ENCODE data around the gene STX11.
A peak's percentile ranks its signal among the peaks of the same experiment; 100 is the strongest.

Gene STX11

DNA sequence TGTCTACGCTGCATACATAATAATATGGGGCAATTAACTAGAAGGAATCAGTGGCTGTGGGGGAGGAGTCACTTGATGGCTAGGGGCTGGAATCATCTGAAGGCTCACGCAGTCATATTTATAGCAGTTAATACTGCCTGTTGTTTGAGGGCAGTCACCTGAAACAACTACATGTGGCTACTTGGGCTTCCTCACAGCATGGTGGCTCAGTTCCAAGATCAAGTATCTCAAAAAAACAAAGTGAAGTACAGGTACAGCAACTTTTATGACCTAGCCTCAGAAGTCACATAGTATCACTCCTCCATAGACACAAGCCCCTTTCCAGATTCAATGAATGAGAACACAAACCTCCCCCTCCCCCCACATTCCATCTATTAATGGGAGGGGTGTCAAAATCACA lies 63.7 kb downstream of the STX11 start:
- no peak for DNase-seq (ENCODE audit: low read depth in 2 of 3, low spot score in 2 of 3)

DNA sequence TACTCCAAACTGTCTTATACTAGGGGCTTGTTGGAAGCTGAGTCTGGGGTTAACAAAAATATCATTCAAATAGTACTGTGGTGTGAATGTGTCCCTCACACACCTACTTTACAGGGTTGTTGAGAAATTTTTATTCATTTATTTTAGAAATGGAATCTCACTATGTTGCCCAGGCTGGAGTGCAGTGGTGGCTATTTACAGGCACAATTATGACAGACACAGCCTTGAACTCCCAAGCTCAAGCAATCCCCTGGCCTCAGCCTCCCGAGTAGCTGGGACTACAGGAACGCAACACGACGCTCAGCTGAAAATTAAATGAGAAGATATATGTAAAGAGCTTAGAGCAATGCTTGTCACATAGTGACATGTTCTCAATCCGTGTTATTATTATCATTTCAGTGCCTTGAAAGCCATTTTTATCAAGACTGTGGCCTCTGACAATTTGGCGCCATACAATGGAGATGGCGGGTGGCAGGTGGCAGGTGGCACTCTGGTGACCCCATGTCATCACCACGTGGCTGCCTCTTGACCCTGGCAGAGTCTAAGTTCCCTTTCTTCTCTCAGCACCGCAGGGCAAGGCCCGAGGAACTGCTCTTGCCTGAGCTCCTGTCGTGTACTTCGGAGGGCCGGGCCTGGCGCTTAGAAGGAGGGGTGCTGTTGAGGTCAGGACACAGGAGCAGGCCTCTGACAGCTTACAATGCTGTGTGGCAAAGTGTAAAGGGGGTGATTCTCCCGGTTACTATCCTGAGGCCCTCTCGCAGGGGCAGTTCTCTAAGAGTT lies 64.5 kb downstream of the STX11 start:
- DNase-seq (ENCODE audit: low read depth in 2 of 3, low spot score in 2 of 3), result peak in 1 of 3 experiments; percentile 5

DNA sequence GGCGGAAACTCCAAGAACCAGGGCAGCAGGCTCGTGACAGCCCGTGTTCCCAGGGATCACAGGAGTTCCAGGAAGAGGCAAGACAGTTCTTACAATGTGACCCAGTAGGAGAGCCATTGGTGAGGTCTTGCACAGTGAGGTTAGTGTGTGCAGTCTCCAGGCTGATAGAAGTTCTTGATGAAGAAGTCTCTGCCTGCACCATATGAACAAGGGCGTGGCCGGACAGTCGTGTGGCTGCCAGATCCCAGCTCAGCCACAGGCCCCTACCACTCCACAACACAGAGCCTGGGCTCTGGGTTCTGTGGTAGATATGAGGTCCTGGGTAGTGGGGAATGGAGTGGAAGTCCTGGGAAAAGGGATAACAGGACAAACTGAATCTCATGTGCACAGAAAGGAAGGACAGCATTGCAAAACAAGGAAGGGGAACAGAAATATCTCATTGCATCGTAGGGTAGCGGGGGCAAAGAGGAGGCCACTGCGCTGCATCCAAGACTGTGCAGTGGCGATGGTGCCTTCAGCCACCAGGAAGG lies 65.2 kb downstream of the STX11 start:
- peak in 1 of 3 experiments; percentile 5 for DNase-seq (ENCODE audit: low read depth in 2 of 3, low spot score in 2 of 3)

DNA sequence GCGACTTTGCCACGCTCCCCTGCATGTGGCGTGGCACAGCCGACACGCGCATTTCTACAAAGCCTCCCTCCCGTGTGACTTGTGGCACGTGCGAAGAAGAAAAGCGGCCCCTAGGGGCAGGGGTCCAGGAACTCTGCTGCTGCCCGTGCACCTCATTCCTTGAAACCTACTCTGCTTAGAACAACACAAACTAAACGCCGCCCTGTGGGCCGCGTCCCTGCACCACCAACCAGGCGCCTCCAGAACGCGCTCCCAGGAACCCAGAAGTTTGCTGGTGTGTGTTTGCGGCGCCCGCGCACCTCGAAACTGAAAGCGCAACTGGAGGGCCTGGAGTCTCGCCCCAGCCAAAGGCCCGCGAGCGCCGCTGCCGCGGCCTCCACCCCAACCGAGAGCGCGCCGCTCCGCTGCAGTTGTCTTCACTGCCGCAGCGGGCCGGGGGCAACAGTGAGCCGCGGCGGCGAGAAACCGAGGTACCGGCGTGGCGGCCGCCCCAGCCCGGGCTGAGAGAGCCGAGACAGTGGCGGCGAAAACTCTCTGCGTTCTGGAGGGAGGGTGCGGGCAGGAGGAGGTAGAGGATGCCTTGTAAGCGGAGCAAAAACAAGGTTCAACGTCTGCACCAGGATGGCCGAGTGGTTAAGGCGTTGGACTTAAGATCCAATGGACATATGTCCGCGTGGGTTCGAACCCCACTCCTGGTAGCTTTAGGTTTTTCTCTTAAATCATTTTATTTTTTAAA lies 65.8 kb downstream of the STX11 start:
- peak; percentile 84 to 99 (median 94) for DNase-seq (ENCODE audit: low read depth in 2 of 3, low spot score in 2 of 3)

DNA sequence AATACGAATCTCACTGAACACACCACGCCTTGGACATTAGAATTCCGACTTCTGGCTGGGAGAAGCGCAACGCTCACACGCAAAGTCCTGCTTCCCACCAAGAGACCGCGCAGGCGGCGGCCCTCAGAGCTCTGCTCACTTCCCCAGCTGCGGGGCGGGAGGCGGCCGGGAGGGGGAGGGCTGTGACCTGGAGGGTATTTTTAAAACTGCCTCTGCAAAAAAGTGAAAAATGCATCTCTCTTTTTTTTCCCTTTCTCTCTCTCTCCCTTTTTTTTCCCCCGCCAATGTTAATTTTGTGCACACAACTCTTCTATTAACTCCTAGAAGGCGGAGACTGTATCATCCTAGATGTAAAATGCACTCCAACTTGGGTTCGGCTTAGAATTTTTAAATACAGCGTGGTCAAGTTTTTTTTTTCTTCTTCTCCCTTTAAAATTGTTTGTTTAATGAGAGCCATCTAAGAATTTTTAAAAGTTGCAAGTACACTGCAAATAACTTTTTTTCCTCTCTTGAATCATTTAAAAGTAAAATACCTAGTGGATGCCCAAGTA lies 66.4 kb downstream of the STX11 start:
- no peak for DNase-seq (ENCODE audit: low read depth in 2 of 3, low spot score in 2 of 3)

DNA sequence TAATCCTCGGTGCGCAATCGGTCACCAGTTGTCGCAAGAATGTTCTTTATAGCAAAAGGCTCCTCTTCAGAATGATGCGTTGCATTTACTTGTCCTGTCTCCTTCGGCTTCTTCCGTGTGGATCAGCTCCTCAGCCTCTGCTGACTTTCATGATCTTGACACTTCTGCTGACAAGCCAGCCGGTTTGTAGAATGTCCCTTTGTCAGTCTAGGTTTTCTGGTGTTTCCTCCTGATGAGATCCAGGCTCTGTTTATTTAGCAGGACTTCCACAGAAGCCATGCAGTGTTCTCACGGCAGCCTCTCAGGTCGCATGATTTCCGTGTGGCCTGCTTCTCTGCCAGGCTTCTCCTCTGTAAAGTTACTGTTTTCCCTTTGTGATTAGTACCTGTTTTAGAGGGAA lies 66.9 kb downstream of the STX11 start:
- DNase-seq (ENCODE audit: low read depth in 2 of 3, low spot score in 2 of 3), result no peak

DNA sequence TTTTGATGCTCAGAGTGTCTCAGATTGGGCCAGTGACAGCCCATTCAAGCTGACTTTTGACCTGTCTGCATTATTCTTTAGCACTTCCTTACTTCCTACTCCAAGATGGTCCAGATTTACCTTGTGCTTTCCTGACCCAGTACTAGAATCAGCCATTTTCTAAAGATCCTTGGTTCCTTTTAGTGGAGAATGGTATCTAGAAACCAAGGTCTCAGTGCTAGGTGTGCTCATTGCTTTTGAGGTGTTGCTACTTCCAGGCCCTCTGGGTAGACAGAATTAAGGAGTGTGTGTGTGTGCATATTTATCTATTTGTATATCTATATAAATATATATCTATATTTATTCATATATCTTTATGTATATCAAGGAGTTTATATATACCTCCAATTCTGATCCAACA lies 67.5 kb downstream of the STX11 start:
- no peak for DNase-seq (ENCODE audit: low read depth in 2 of 3, low spot score in 2 of 3)

DNA sequence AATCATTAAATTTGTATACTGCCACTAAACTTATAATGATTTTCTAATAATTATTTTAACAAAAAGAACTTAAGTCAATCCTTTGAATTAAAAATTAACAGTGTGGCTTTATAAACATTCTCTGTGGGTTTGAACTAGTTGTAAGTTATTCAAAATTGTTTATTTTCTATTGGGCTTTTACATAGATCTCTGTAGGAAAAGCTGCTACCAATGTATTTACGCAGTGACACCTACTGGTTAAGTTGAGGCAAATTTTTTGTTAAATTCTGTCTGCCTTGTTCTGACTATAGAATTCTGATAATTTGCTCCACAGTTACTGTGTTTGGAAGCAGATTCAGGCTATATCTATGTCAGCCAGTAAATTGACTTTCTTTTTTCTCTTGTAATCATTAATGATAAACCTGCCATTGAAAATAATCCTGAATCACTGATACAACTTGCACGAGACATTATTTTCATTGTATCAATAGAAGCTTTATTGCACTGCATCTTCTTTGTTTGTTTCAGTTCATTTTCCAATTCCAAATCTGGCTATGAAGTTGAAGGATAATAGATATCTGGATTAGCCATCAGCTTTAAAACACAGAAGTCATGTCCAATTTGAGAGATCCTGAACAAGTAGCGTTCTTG lies 68.9 kb downstream of the STX11 start:
- DNase-seq (ENCODE audit: low read depth in 2 of 3, low spot score in 2 of 3), result no peak

DNA sequence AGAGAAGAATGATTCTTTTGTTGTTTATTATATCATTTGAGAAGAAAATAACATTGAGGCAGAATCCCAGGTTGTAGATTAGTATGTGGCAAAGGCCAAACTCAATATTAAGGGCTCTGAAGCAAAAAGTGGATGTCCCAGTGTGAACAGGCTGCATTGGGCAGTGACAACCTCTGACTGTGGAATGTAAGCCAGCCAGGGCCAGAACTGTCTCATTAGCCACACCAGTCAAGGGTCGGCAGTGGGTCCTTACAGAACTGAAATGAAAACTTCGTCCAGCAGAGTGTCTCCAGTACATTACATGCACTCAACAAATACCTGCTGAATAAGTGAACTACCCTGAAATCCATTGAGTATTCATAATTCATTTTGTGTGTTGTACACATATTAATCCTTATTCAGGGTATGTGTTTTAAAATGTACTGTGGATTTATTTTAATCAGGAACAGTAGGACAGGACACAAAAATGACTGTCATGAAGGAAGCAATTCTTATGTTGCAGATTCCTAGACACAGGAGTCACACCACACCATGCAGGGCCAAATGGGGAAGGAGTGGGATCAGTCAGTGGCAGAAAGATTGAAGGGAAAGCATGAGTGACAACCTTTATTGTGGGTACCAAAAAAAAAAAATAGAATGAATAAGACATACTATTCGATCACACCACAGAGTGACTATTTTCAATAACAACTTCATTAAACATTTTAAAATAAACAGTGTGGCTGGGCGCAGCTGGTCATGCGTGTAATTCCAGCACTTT lies 69.9 kb downstream of the STX11 start:
- DNase-seq (ENCODE audit: low read depth in 2 of 3, low spot score in 2 of 3), result no peak

DNA sequence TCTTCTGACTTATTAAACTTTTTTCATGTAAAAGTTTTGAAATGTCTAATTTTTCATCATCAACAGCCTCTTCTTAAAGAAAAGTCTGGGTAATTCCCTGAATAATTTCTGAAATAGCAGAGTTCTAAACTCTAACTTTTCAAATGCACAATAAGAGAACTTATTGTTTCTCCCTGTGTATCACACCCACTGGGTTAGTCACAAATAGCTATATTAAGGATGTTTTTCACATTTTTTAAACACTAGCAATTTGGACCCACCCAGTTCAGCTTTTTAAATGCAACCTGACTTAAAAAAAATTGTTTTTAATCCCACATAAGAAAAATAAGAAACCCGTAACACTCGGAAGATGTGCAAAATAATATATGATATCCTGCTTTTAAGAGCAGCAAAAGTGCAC lies 73.4 kb downstream of the STX11 start:
- DNase-seq (ENCODE audit: low read depth in 2 of 3, low spot score in 2 of 3), result no peak

DNA sequence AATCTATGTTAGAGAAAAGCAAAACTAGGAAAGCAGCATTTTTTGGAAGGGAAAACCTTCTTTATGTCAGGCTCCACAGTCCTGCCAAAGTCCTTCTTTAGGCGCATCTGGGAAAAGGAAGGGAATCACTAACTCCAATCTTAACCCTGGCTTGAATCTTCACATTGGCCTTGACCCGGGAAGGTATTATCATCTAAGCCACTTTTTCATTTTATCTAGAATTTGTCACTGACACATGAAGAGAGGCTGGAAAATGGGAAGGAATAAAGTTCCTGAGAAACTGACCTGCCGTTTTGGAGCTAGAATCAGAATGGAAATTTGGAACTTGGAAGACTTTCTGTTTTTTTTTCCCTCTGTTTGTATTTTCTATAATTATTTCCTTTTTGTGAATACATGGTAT lies 81.4 kb downstream of the STX11 start:
- no peak for DNase-seq (ENCODE audit: low read depth in 2 of 3, low spot score in 2 of 3)

DNA sequence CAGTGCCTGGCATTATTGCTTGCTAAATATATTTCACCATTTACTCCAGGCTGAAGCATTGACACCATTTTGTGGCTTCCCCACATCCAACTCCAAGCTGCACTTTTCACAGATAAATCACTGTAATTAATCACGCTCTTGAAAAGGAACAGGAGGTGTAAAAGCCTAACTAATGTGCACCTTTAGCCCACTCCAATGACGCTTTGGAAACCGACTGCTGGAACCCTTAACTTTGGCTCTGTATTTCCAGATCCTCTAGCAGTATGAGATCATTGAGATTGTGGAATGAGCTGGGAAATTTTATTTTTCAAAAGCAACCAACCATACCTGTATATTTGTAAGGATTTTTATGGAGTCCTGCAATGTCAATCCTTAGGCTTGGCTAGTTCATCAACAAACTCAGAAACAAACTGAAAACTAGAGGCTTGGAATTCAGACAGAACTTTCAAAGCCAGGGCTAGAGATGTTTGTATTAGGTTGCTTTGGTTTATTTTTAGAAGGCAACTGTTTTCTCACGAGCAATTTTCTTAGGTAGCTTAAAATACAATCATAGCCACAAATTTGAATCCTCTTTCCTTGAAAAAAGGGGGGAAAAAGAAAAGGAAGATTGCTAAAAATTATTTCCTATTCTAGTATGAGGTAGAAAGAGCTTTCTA lies 82.0 kb downstream of the STX11 start:
- DNase-seq (ENCODE audit: low read depth in 2 of 3, low spot score in 2 of 3), result no peak

DNA sequence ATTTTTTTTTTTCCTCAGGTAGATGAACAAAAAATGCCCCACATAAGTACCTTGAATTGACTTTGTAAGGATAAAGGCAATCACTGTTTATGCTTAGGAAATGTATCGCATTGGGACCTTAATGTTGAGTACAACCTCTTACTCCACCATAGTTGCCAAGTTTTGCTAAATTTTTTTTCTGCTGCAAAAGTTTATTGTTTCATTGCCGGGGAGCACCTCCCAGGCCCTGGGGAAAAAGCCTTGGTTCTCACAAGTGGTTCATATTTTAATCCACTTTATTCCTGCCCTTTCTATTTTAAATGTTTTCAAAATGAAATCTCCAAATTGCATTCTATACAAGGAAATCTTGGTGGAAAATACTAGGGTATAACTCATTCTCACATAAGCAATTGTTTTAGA lies 82.5 kb downstream of the STX11 start:
- DNase-seq (ENCODE audit: low read depth in 2 of 3, low spot score in 2 of 3), result no peak

DNA sequence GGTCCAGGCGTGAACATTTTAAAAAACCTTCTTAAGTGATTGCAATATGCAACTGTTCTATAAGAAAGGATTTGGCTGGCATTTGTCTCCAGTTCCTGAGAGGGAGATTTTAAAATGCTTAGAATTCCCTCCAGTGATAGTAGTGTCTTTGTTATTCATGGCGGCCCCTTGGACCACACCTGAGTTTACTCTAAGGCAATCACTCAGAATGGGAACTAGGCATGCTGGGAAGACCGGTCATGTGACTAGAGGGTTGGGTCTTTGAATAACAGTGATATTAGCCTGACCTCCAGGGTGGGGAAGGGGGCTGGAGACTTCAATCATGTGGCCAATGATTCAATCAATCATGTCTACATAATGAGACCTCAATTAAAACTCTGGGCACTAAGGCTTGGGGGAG lies 84.1 kb downstream of the STX11 start:
- DNase-seq (ENCODE audit: low read depth in 2 of 3, low spot score in 2 of 3), result no peak

DNA sequence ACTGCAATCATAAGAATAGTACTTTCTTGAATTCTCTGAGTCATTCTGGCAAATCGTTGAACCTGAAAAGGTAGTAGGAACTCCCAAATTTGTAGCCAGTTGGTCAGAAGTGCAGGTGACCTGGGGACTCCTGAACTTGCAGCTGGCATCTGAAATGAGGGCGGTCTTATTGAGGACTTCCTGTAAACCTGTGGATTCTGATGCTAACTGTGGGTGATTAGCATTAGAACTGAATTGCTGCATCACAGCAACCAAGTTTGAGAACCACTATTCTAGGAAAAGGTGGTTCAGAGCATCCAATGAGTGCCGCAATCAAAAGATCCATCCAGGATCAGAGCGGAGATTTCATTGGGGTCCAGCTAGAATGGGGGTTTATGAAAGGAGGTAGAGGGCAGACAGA lies 84.6 kb downstream of the STX11 start:
- DNase-seq (ENCODE audit: low read depth in 2 of 3, low spot score in 2 of 3), result no peak
